ENCODE measurements around the gene PZP.

Gene PZP

DNA sequence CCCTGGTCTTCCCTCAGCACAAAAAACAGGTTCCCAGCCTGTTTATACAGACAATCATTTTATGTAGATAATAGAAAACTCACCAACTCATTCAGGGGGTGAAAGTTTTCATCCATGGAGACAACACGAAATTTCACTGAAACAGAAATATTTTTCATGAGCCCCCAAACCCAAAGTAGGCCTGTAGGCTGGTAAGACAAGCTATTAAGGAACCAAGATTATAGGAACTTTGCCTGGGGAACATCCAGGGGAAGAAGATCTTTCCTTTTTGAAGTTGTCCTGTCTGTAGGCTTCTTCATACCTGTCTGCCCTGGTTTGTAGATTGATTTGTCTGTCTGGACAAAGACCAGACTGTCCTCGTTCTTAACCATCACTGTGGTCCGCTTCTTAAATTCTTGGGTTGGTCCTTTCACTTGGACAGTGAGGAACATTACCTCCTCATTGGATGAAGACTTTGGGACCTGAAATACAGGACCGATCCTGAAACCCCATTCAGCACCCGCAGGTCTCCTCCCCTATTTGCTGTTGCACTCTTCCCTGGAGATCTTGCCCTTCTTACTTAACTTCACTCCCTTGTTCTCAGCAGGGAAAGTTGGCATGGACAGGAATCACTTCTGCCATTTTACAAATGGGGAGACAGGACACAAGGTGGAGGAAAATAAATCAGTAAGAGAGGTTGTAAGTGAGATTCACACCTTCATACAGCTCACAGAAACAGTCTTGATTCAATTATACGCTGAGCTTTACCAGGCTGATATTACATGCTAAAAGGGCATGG, 95.9 kb downstream of the PZP start:
- no peaks in the 10 kb centered on the region for H3K79me2 ChIP-seq
- H3K9ac ChIP-seq = no peak overlapping the region
- H3K4me3 ChIP-seq (ENCODE audit: low read depth, low read length) = no peak overlapping the region
- H3K9me3 ChIP-seq (ENCODE audit: control insufficient read depth, low read length) = no peaks in the 10 kb centered on the region
- TF ChIP-seq, protein P1, sequence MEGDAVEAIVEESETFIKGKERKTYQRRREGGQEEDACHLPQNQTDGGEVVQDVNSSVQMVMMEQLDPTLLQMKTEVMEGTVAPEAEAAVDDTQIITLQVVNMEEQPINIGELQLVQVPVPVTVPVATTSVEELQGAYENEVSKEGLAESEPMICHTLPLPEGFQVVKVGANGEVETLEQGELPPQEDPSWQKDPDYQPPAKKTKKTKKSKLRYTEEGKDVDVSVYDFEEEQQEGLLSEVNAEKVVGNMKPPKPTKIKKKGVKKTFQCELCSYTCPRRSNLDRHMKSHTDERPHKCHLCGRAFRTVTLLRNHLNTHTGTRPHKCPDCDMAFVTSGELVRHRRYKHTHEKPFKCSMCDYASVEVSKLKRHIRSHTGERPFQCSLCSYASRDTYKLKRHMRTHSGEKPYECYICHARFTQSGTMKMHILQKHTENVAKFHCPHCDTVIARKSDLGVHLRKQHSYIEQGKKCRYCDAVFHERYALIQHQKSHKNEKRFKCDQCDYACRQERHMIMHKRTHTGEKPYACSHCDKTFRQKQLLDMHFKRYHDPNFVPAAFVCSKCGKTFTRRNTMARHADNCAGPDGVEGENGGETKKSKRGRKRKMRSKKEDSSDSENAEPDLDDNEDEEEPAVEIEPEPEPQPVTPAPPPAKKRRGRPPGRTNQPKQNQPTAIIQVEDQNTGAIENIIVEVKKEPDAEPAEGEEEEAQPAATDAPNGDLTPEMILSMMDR (IDR thresholded peaks at IDR 0.05) = no peak
- no peak overlapping the region for H3K4me2 ChIP-seq (ENCODE audit: low read length)
- no peaks in the 10 kb centered on the region for H3K27me3 ChIP-seq (ENCODE audit: control insufficient read depth, insufficient read depth, low read length)
- H3K4me1 ChIP-seq = no peaks in the 10 kb centered on the region
- no peak overlapping the region for H2AFZ ChIP-seq
- no peak overlapping the region for H3K27ac ChIP-seq
- no peaks in the 10 kb centered on the region for H3K36me3 ChIP-seq (ENCODE audit: control insufficient read depth, insufficient read depth, low read length)

DNA sequence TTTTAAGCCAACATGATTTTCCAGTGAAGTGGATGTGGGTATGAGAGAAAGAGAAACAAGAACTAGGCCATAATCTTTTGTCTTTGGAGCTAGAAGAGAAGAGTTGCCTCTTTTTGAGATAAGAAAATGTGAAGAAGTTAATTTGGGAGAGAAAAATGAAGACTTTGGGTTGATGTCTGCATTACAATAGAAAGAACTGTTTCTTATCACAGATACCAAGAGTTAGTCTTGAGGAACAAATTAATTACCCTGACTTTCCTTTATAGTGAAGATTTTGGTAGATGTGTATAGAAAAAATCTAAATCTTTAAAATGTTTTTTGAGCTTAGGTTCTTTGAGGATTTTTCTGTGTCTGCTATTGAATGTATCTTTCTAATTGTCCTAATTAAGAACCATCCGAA, 96.7 kb downstream of the PZP start:
- H3K9ac ChIP-seq = no peak overlapping the region
- no peak overlapping the region for H3K4me2 ChIP-seq (ENCODE audit: low read length)
- H3K27ac ChIP-seq = no peak overlapping the region
- TF ChIP-seq, protein P1 (IDR thresholded peaks at IDR 0.05) = no peak
- H3K36me3 ChIP-seq (ENCODE audit: control insufficient read depth, insufficient read depth, low read length) = no peaks in the 10 kb centered on the region
- no peak overlapping the region for H3K4me3 ChIP-seq (ENCODE audit: low read depth, low read length)
- no peak overlapping the region for H2AFZ ChIP-seq
- H3K4me1 ChIP-seq = no peaks in the 10 kb centered on the region
- no peaks in the 10 kb centered on the region for H3K9me3 ChIP-seq (ENCODE audit: control insufficient read depth, low read length)
- no peaks in the 10 kb centered on the region for H3K79me2 ChIP-seq
- no peaks in the 10 kb centered on the region for H3K27me3 ChIP-seq (ENCODE audit: control insufficient read depth, insufficient read depth, low read length)

DNA sequence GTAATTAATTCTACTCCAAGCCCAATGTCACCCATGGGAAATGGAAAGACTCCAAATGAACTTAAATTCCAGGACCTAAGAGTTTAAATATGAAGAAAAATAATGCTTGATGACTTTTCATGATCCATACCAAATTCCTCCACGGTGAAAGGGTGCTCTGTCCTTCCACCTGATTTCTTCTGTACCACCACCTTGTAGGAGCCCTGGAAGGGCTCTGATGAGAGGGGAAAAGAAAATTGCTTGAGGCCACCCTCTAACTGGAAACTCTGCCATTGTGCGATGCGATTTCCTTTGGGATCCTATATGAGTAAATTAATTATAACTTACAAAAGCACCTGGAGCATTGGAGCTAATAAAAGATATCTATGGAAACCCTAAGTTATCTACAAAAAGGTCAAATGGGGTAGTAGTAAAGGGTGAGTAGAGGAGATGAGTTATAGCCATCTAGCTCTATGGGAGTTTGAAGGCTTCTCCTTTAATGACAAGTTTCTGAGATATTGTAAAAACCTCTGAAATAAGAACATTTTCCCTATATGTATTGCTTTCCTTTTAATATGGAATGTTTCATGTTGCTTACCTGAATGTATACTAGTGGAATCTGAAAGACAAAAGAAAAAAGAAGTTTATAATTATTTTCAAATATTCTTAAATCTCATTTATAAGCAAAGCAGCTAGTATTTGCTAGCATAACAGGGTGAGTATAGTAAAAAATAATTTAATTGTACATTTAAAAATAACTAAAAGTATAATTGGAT, 98.3 kb downstream of the PZP start:
- no peak overlapping the region for H3K9ac ChIP-seq
- H3K4me3 ChIP-seq (ENCODE audit: low read depth, low read length) = no peak overlapping the region
- no peaks in the 10 kb centered on the region for H3K36me3 ChIP-seq (ENCODE audit: control insufficient read depth, insufficient read depth, low read length)
- no peak overlapping the region for H2AFZ ChIP-seq
- no peaks in the 10 kb centered on the region for H3K79me2 ChIP-seq
- no peak overlapping the region for H3K27ac ChIP-seq
- TF ChIP-seq, protein P1 (IDR thresholded peaks at IDR 0.05) = no peak
- no peak overlapping the region for H3K4me2 ChIP-seq (ENCODE audit: low read length)
- no peaks in the 10 kb centered on the region for H3K27me3 ChIP-seq (ENCODE audit: control insufficient read depth, insufficient read depth, low read length)
- no peaks in the 10 kb centered on the region for H3K9me3 ChIP-seq (ENCODE audit: control insufficient read depth, low read length)
- H3K4me1 ChIP-seq = no peaks in the 10 kb centered on the region

DNA sequence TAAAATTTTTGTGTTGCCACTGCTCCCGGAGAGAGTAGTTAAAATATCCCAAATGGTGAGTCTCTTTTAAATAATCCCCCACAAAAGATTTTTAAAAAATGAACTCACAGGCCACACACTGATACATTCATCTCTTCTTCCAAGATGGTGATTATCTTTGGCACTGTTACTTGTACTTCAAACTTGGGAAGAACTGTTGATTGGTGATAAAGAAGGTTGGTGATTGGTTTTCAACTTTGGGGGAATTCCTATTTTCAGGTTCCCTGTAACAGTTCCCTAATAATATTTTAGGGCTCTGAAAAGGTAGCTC, 99.0 kb downstream of the PZP start:
- Histone ChIP-seq H3K27me3 (ENCODE audit: control insufficient read depth, insufficient read depth, low read length) (no peaks in the 10 kb centered on the region), H3K27ac (no peak overlapping the region), H2AFZ (no peak overlapping the region), H3K4me2 (ENCODE audit: low read length) (no peak overlapping the region), H3K4me1 (no peaks in the 10 kb centered on the region), H3K9me3 (ENCODE audit: control insufficient read depth, low read length) (no peaks in the 10 kb centered on the region), H3K4me3 (ENCODE audit: low read depth, low read length) (no peak overlapping the region), H3K79me2 (no peaks in the 10 kb centered on the region), H3K36me3 (ENCODE audit: control insufficient read depth, insufficient read depth, low read length) (no peaks in the 10 kb centered on the region), H3K9ac (no peak overlapping the region)
- TF ChIP-seq, protein P1 (IDR thresholded peaks at IDR 0.05) = no peak

Data from parathyroid adenoma (tissue), 2 donors.